ENCODE data around the gene PPP1R26. TPM values are rescaled to one million over a fixed set of nuclear protein-coding genes. Genes with fewer than 3 reads are reported as not detected.

The PPP1R26 gene
- total RNA-seq, 4 donors from 2014 or later: 10.5 to 14.7 (median 11.8) TPM

DNA sequence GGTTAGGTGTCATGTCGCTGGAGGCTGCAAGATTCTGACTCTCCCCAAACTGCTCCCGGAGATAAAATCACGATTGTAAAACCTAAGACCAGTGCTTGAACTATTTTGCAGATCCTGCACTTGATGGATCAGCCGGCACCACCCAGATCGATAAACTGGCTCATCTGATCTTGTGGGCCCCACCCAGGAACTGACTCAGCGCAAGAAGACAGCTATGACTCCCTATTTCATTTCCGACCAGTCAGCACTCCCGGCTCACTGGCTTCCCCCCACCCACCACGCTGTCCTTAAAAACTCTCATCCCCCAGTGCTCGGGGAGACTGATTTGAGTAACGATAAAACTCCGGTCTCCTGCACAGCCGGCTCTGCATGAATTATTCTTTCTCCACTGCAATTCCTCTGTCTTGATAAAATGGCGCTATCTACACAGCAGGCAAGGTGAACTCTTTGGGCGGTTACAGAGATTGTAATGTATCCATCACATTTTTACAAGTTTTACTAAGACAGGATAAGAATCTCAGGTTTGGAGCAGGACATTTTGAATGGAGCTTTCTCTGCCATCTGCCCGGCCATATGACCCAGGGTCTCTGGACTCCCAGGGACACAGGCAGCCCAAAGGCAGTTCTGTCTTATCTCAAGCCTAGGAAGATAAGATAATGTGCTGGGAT, 10.6 kb upstream of the PPP1R26 start:
- DNase-seq (ENCODE audit: low spot score in 2 of 2): no peak
- TF ChIP-seq POLR2A (IDR thresholded peaks at IDR 0.05): no peak
- TF ChIP-seq, protein P1, sequence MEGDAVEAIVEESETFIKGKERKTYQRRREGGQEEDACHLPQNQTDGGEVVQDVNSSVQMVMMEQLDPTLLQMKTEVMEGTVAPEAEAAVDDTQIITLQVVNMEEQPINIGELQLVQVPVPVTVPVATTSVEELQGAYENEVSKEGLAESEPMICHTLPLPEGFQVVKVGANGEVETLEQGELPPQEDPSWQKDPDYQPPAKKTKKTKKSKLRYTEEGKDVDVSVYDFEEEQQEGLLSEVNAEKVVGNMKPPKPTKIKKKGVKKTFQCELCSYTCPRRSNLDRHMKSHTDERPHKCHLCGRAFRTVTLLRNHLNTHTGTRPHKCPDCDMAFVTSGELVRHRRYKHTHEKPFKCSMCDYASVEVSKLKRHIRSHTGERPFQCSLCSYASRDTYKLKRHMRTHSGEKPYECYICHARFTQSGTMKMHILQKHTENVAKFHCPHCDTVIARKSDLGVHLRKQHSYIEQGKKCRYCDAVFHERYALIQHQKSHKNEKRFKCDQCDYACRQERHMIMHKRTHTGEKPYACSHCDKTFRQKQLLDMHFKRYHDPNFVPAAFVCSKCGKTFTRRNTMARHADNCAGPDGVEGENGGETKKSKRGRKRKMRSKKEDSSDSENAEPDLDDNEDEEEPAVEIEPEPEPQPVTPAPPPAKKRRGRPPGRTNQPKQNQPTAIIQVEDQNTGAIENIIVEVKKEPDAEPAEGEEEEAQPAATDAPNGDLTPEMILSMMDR (IDR thresholded peaks at IDR 0.05): no peak
- TF ChIP-seq EP300 (IDR thresholded peaks at IDR 0.05): no peak
- H3K36me3 ChIP-seq: no peaks in the 10 kb centered on the region
- 52 to 55% methylated on average over 16 of the region's 16 CpGs for WGBS, 2 donors
- H3K4me1 ChIP-seq: no peaks in the 10 kb centered on the region
- no peak overlapping the region for H3K4me3 ChIP-seq
- no peaks in the 10 kb centered on the region for H3K27me3 ChIP-seq
- H3K9me3 ChIP-seq: no peaks in the 10 kb centered on the region
- no peak overlapping the region for H3K27ac ChIP-seq

DNA sequence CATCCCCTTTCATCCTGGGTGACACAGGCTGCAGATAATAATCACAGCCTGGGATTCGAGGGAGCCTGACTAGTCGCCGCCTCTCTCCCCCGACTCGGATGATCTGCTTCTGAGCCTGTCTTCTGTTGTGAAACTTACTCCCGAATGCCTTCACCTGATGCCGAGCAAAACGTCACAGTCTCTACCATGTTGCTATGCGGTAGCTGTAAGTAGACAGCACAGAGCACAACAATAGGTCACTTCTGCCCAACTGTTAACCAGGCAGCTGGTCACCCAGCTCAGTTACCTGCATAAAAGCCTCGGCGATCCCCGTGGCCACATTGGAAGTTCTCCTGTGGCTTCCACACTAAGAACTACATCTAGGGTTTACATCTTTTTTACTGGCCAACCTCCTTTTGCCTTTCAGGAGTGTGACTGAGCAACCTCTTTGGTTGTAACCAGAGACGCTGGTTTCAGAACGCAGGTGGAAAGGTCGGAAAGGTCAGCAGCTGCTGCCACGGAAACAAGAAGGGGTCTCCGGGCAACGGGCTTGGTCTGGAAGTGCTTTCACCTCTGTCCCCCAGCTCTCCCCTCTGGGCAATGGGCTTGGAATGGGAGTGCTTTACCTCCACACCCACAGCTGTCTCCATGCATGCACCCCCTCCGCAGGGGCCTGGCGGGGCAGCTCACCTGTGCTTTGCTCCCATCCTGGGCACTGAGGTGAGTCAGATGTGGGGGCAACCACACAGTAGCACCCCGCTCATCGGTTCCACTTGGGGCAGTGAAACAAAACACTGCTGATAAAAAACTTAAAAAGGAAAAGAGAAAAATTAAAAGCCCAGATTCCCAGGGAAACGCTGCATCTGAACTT, 7.6 kb upstream of the PPP1R26 start:
- no peaks in the 10 kb centered on the region for H3K4me1 ChIP-seq
- TF ChIP-seq EP300 (IDR thresholded peaks at IDR 0.05) (no peak), POLR2A (IDR thresholded peaks at IDR 0.05) (no peak)
- TF ChIP-seq, protein P1 (IDR thresholded peaks at IDR 0.05): no peak
- H3K27me3 ChIP-seq: no peaks in the 10 kb centered on the region
- no peak overlapping the region for H3K27ac ChIP-seq
- no peak for DNase-seq (ENCODE audit: low spot score in 2 of 2)
- H3K9me3 ChIP-seq: no peaks in the 10 kb centered on the region
- WGBS, 2 donors: 57 to 67% methylated on average over 23 of the region's 23 CpGs
- H3K36me3 ChIP-seq: no peaks in the 10 kb centered on the region
- H3K4me3 ChIP-seq: no peak overlapping the region

GRCh38 chr9:135473972-135474543, 5.5 kb upstream of the PPP1R26 start:
- Histone ChIP-seq H3K27ac (no peak overlapping the region), H3K36me3 (no peaks in the 10 kb centered on the region), H3K4me1 (peaks cover 0 to 14% (median 3%) of the 10 kb centered on the region in 4 donors), H3K27me3 (no peaks in the 10 kb centered on the region), H3K9me3 (no peaks in the 10 kb centered on the region), H3K4me3 (no peak overlapping the region)
- WGBS, 2 donors: 69% methylated on average over 12 of the region's 12 CpGs
- DNase-seq (ENCODE audit: low spot score in 2 of 2): no peak
- no peak for TF ChIP-seq POLR2A (IDR thresholded peaks at IDR 0.05)
- TF ChIP-seq, protein P1 (IDR thresholded peaks at IDR 0.05): no peak
- no peak for TF ChIP-seq EP300 (IDR thresholded peaks at IDR 0.05)

GRCh38 chr9:135474915-135475314, 4.7 kb upstream of the PPP1R26 start:
- no peak overlapping the region for H3K4me3 ChIP-seq
- TF ChIP-seq, protein P1 (IDR thresholded peaks at IDR 0.05): no peak
- TF ChIP-seq POLR2A (IDR thresholded peaks at IDR 0.05): no peak
- TF ChIP-seq EP300 (IDR thresholded peaks at IDR 0.05): no peak
- WGBS, 2 donors: 20 to 29% methylated on average over 12 of the region's 12 CpGs
- no peaks in the 10 kb centered on the region for H3K27me3 ChIP-seq
- H3K36me3 ChIP-seq: no peaks in the 10 kb centered on the region
- H3K27ac ChIP-seq: no peak overlapping the region
- no peak for DNase-seq (ENCODE audit: low spot score in 2 of 2)
- H3K4me1 ChIP-seq: peaks cover 0 to 16% (median 3%) of the 10 kb centered on the region in 4 donors
- no peaks in the 10 kb centered on the region for H3K9me3 ChIP-seq

Measured in tibial nerve (tissue), 4 donors.